Measurements from ENCODE around the gene CCDC9B. TPM values are rescaled to one million over a fixed set of nuclear protein-coding genes. Genes with fewer than 3 reads are reported as not detected.

CCDC9B gene
- polyA plus RNA-seq, 1 donor: 7.2 TPM

DNA sequence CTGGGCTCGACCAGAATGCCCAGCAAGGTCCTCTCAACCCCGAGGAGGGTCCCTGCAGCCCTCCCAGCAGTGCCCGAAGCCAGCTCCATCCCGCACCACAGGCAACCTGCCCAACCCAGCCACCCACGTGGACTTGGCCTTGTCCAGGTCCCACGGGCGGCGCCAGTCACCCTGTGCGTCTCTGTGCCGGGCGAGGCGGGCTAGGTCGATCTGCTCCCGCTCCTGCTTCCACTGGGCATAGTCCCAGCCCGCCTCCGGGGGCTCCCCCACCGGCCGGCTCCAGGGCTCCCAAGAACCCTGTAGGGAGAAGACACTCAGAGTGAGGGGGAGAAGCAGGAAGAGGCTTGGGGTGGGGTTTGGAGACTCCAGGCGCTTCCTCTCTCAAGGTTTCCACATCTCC lies 3.1 kb downstream of the CCDC9B start:
- no peaks in the 10 kb centered on the region for H3K9me3 ChIP-seq (ENCODE audit: control insufficient read depth, low read depth, low read length)
- WGBS (ENCODE audit: insufficient coverage, low lambda C conversion rate): no CpG with 5 or more reads among the region's 19 CpGs
- H3K36me3 ChIP-seq (ENCODE audit: control insufficient read depth, insufficient read depth, low read length): no peaks in the 10 kb centered on the region
- H3K4me3 ChIP-seq (ENCODE audit: low read length): no peak overlapping the region
- DNase-seq: no peak
- H3K4me1 ChIP-seq (ENCODE audit: control insufficient read depth, insufficient read depth, low read length): peaks cover 78% of the 10 kb centered on the region
- H3K27me3 ChIP-seq (ENCODE audit: control insufficient read depth, insufficient read depth, low read length): no peaks in the 10 kb centered on the region
- H3K27ac ChIP-seq (ENCODE audit: low read length): no peak overlapping the region

DNA sequence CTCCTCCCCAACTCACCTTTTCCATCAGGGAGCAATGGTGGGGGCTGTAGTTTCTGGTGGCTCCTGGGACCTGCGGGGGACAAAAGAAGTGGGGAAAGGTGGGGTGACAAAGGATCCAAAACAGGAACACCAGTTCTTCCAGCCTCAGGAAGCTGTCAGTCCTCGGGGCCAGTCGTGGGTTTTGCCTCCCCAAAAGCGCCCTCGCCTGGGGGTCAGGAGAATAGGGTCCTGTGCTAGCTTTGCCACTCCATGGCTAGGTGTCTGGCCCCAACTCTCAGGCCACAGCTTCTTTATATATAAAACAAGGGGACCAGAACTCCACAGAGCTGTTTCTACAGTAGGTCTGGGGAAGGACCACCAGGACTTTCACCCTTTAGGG lies 4.0 kb downstream of the CCDC9B start:
- Histone ChIP-seq H3K4me1 (ENCODE audit: control insufficient read depth, insufficient read depth, low read length) (peaks cover 73% of the 10 kb centered on the region), H3K4me3 (ENCODE audit: low read length) (no peak overlapping the region), H3K9me3 (ENCODE audit: control insufficient read depth, low read depth, low read length) (no peaks in the 10 kb centered on the region), H3K27me3 (ENCODE audit: control insufficient read depth, insufficient read depth, low read length) (no peaks in the 10 kb centered on the region), H3K36me3 (ENCODE audit: control insufficient read depth, insufficient read depth, low read length) (no peaks in the 10 kb centered on the region), H3K27ac (ENCODE audit: low read length) (no peak overlapping the region)
- WGBS (ENCODE audit: insufficient coverage, low lambda C conversion rate): 80% methylated on average over 1 of the region's 5 CpGs
- DNase-seq: no peak

DNA sequence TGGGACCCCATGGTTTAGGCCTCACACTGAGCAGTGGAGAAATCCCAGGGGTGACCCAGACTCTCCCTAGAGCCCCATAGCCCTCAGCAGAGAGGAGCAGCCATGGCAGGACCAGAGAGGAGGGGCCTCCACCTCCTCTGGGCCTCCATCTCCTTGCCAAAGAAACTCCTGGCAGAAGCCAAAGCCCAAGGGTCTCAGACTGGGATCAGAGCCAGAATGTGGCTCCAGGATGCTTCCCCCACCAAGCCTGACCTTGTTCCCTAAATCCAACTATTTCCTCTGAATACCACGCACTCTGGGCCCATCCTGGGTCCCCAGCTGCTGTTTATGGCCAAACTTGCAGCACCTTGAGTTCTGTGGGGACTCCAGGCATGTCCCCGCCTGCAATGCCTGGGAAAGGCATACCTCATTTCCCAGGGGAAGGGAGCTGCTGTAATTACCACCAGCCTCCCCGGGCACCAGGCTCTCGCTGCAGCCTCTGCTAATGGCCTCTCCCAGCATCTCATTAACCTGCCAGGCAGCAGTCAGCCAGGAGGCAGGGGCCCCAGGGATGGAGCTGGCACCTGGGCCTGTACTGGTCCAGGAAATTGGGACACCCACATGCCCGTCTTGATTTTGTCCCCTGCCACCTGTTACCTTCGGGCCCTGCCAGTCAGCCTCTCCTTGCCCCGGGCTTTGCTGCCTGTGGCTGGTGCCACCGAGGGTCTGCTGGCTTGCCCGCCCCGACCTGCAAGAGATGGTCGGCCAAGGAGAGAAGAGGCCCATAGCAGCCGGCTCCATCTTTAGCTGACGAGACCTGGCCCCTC lies 4.6 kb downstream of the CCDC9B start:
- Histone ChIP-seq H3K4me3 (ENCODE audit: low read length) (no peak overlapping the region), H3K36me3 (ENCODE audit: control insufficient read depth, insufficient read depth, low read length) (no peaks in the 10 kb centered on the region), H3K9me3 (ENCODE audit: control insufficient read depth, low read depth, low read length) (no peaks in the 10 kb centered on the region), H3K27me3 (ENCODE audit: control insufficient read depth, insufficient read depth, low read length) (no peaks in the 10 kb centered on the region), H3K4me1 (ENCODE audit: control insufficient read depth, insufficient read depth, low read length) (peaks cover 67% of the 10 kb centered on the region), H3K27ac (ENCODE audit: low read length) (peak overlapping the region; percentile 39)
- no peak for DNase-seq
- WGBS (ENCODE audit: insufficient coverage, low lambda C conversion rate): no CpG with 5 or more reads among the region's 13 CpGs

DNA sequence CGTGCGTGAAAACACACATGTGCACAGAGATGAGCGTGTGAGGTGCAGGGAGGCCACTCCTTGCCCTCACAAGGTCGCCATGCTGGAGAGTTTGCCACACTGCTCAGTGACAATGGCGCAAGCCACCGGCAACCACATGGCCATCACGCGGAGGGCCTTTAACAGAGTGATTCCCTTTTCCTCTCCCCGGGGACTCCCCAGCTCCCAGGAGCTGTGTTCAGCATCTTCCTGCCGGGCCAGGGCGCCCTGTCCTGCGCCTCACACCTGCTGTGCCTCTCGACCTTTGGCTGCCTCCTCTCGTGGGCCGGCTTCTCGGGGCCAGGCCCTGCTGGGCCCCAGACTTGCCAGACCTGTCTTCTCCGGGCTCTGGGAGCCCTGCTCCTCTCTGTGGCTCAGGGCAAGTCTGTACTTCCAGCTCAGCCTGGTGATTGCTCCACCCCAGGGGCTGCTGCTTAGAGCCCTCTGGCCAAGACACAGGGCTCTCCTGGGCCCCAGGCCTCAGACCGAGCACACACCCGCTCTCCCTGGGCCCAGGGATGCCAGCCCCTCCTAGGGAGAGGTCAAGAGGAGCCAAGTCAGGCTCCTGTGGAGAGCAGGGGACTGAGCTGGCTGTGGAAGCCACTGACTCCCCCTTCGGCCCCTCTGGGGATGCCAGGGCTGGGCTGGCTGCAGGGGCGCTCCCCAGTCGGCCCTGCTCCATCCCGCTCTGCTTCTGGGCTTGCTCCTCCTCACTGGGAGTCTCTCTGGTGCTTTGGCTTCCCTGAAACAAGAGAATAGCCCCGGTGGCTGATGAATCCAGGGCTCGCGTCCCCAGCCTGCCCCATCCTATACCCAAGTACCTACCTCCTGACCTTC lies 5.6 kb downstream of the CCDC9B start:
- WGBS (ENCODE audit: insufficient coverage, low lambda C conversion rate): no CpG with 5 or more reads among the region's 26 CpGs
- H3K27ac ChIP-seq (ENCODE audit: low read length): peak overlapping the region; percentile 39
- no peaks in the 10 kb centered on the region for H3K9me3 ChIP-seq (ENCODE audit: control insufficient read depth, low read depth, low read length)
- H3K27me3 ChIP-seq (ENCODE audit: control insufficient read depth, insufficient read depth, low read length): no peaks in the 10 kb centered on the region
- H3K4me3 ChIP-seq (ENCODE audit: low read length): no peak overlapping the region
- peaks cover 61% of the 10 kb centered on the region for H3K4me1 ChIP-seq (ENCODE audit: control insufficient read depth, insufficient read depth, low read length)
- H3K36me3 ChIP-seq (ENCODE audit: control insufficient read depth, insufficient read depth, low read length): no peaks in the 10 kb centered on the region
- DNase-seq: peak; percentile 68 to 86

DNA sequence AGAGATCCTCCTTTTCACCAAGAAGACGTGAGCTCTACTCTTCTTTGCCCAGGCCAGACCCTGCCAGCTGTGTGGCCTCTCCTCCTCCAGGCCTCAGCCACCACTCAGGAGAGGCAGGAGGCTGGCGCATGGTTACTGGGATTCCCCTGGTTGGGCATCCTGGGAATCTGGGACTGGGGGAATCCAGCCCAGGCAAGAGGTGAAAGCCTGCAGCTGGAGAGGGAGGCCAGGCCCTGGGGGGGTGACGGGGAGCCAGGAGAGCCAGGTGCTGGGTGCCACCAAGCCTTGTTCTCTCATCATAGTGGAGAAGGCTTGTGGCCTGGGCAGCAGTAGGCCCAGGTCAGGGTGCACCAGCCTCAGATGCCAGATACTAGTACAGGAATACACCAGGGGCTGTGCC lies 6.2 kb downstream of the CCDC9B start:
- H3K4me3 ChIP-seq (ENCODE audit: low read length): no peak overlapping the region
- peaks cover 54% of the 10 kb centered on the region for H3K4me1 ChIP-seq (ENCODE audit: control insufficient read depth, insufficient read depth, low read length)
- WGBS (ENCODE audit: insufficient coverage, low lambda C conversion rate): no CpG with 5 or more reads among the region's 3 CpGs

DNA sequence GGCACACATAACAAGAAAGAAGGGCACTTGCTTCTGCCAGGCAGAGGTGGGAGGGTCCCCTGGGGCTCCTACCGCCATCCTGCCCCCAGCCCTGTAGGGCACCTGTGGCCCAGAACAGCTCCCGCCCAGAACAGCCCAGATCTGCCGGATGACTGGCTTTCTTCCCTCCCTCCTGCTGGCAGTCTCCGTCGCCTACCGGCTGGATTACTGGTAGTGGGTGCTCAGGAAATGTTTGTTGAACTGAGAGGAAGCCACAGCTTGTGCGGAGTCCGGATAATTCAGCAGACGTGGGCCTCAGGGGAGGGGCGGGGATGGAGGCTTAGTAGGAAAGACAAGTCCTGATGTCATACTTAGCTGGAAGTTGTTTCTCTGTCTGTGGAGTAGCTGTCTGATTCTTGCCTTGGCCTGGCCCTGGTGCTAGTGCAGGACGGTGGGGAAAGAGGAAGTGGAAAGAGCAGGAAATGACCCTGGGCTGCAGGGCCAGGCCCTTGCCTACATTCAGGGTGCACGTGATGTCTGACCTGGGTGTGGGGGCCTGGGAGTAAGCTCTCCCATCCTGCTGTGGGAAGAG lies 6.7 kb downstream of the CCDC9B start:
- Histone ChIP-seq H3K27ac (ENCODE audit: low read length) (peak overlapping the region; percentile 38), H3K27me3 (ENCODE audit: control insufficient read depth, insufficient read depth, low read length) (no peaks in the 10 kb centered on the region), H3K9me3 (ENCODE audit: control insufficient read depth, low read depth, low read length) (no peaks in the 10 kb centered on the region), H3K4me3 (ENCODE audit: low read length) (no peak overlapping the region), H3K36me3 (ENCODE audit: control insufficient read depth, insufficient read depth, low read length) (no peaks in the 10 kb centered on the region), H3K4me1 (ENCODE audit: control insufficient read depth, insufficient read depth, low read length) (peaks cover 49% of the 10 kb centered on the region)
- no CpG with 5 or more reads among the region's 12 CpGs for WGBS (ENCODE audit: insufficient coverage, low lambda C conversion rate)
- DNase-seq: peak in 1 of 2 donors; percentile 69

More for the DNA sequence above, 6.2 kb downstream of the CCDC9B start:
- Histone ChIP-seq H3K9me3 (ENCODE audit: control insufficient read depth, low read depth, low read length) (no peaks in the 10 kb centered on the region), H3K36me3 (ENCODE audit: control insufficient read depth, insufficient read depth, low read length) (no peaks in the 10 kb centered on the region), H3K27me3 (ENCODE audit: control insufficient read depth, insufficient read depth, low read length) (no peaks in the 10 kb centered on the region), H3K27ac (ENCODE audit: low read length) (peak overlapping the region; percentile 38)
- no peak for DNase-seq

DNA sequence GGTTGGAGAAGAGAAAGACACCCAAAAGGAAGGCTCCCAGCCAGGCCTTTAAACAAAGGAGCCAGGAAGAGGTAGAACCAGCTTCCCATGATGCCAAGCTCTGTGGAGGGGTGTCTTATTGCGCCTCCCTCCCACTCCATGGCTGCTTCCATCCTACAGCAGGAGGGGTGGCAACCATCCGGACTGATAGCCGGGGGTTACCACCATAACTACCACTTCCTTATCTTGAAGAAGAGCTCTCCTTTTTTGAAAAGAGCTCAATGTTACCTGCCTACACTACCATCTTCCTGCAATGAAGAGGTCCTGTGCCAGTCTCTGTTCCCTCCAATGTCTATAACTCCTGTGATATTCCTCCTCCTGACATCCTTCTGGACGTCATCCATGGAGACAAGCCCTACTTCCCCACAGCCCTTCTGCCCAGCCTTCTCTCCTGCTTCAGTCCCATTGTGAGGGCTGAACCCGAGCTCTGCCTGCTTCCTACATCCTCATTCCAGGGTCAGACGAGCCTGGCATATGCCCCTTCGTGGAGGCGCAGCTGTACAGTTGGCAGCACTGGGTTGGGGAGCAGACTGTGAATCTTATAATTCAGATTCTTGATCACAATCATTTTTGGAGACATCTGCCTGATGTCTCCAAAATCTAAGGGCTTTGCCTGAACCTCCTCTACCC lies 8.5 kb downstream of the CCDC9B start:
- DNase-seq: no peak
- no peak overlapping the region for H3K4me3 ChIP-seq (ENCODE audit: low read length)
- H3K9me3 ChIP-seq (ENCODE audit: control insufficient read depth, low read depth, low read length): no peaks in the 10 kb centered on the region
- H3K4me1 ChIP-seq (ENCODE audit: control insufficient read depth, insufficient read depth, low read length): peaks cover 35% of the 10 kb centered on the region
- no CpG with 5 or more reads among the region's 8 CpGs for WGBS (ENCODE audit: insufficient coverage, low lambda C conversion rate)
- no peaks in the 10 kb centered on the region for H3K36me3 ChIP-seq (ENCODE audit: control insufficient read depth, insufficient read depth, low read length)
- H3K27ac ChIP-seq (ENCODE audit: low read length): no peak overlapping the region
- no peaks in the 10 kb centered on the region for H3K27me3 ChIP-seq (ENCODE audit: control insufficient read depth, insufficient read depth, low read length)

DNA sequence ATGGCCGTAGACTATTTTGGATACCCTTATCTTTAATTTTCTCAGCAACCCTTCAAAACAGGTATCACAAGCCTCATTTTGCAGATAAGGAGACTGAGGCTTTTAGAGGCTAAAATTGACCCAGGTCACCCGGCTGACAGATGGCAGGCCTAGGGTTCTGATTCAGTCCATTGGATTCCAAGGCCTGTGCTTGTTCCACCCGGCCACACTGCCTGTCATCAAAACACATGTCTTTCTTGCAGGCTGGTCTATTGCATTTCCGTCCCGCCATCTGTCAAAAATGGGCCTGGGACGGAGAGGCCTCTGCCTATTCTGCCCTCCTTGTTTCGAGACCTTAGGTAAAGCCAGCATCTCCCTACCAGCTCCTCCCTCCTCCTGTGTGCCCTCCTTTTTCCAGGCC lies 9.1 kb downstream of the CCDC9B start:
- Histone ChIP-seq H3K4me3 (ENCODE audit: low read length) (no peak overlapping the region), H3K27ac (ENCODE audit: low read length) (no peak overlapping the region), H3K36me3 (ENCODE audit: control insufficient read depth, insufficient read depth, low read length) (no peaks in the 10 kb centered on the region), H3K9me3 (ENCODE audit: control insufficient read depth, low read depth, low read length) (no peaks in the 10 kb centered on the region), H3K4me1 (ENCODE audit: control insufficient read depth, insufficient read depth, low read length) (peaks cover 35% of the 10 kb centered on the region), H3K27me3 (ENCODE audit: control insufficient read depth, insufficient read depth, low read length) (no peaks in the 10 kb centered on the region)
- DNase-seq: no peak
- no CpG with 5 or more reads among the region's 7 CpGs for WGBS (ENCODE audit: insufficient coverage, low lambda C conversion rate)

DNA sequence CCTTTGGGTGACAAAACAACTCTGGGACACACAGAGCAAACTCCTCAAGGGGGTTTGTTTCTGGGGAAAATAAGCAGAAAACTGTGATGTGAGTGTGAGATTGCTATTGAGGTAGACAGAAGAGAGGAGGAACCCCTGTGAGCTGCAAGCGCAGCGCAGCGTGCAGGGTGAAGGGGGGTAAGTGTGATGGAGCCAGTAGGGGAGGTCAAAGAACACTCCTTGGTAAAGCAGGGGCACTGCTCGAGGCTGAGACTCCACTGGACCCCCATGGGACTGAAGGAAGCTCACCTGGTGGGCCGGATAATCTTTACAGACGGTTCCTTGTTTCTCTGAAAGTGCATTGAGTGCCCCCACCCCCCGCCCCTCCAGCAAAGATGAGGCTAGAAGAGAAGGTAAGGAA lies 9.7 kb downstream of the CCDC9B start:
- Histone ChIP-seq H3K27ac (ENCODE audit: low read length) (peak overlapping the region; percentile 36), H3K4me1 (ENCODE audit: control insufficient read depth, insufficient read depth, low read length) (peaks cover 29% of the 10 kb centered on the region), H3K9me3 (ENCODE audit: control insufficient read depth, low read depth, low read length) (no peaks in the 10 kb centered on the region), H3K36me3 (ENCODE audit: control insufficient read depth, insufficient read depth, low read length) (no peaks in the 10 kb centered on the region), H3K4me3 (ENCODE audit: low read length) (no peak overlapping the region), H3K27me3 (ENCODE audit: control insufficient read depth, insufficient read depth, low read length) (no peaks in the 10 kb centered on the region)
- DNase-seq: no peak
- no CpG with 5 or more reads among the region's 7 CpGs for WGBS (ENCODE audit: insufficient coverage, low lambda C conversion rate)

DNA sequence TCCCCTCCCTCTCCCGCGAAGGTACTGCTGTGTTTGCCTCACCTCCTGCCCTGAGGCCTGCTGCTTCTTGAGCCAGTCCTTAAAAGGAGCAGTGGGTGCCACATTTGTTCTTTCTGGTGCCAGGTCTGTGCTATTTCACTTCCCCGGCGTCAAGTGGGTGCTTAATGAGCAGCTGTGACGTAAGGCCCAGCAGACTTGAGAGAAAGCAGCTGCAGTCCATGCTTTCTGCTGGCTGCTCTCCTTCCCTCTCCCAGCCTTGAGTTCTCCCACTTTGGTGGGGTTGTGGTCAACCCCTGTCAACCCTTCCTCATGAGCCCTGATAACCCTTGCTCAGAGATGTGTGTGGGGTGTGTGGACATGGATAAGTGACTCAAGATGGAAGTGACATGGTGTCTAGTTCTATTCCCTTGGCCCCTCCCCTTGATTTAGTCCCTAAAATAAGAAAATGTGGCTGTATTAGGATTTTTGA lies 10.3 kb downstream of the CCDC9B start:
- no peak overlapping the region for H3K4me3 ChIP-seq (ENCODE audit: low read length)
- WGBS (ENCODE audit: insufficient coverage, low lambda C conversion rate): no CpG with 5 or more reads among the region's 5 CpGs
- DNase-seq: peak in 1 of 2 donors; percentile 53
- no peaks in the 10 kb centered on the region for H3K27me3 ChIP-seq (ENCODE audit: control insufficient read depth, insufficient read depth, low read length)
- H3K4me1 ChIP-seq (ENCODE audit: control insufficient read depth, insufficient read depth, low read length): peaks cover 22% of the 10 kb centered on the region
- no peaks in the 10 kb centered on the region for H3K36me3 ChIP-seq (ENCODE audit: control insufficient read depth, insufficient read depth, low read length)
- no peaks in the 10 kb centered on the region for H3K9me3 ChIP-seq (ENCODE audit: control insufficient read depth, low read depth, low read length)
- peak overlapping the region; percentile 36 for H3K27ac ChIP-seq (ENCODE audit: low read length)
